HepG2 (cell line): ENCODE data around the gene ZNF507. TPM values are rescaled to one million over a fixed set of nuclear protein-coding genes. Genes with fewer than 3 reads are reported as not detected.
A peak's percentile ranks its signal among the peaks of the same experiment; 100 is the strongest.

Source experiments
- NAIF1 ChIP-seq: sonication (generic); formaldehyde crosslinking; IDR thresholded peaks from 2 replicates; pipeline ENCODE4 v1.5.0; 2020; ENCODE audit warnings: mild to moderate bottlenecking, missing genetic modification reagents, borderline replicate concordance
- NFRKB ChIP-seq: fragments of 450-650 bp; IDR thresholded peaks from 2 replicates; pipeline ENCODE4 v1.6.1; 2017
- PAWR ChIP-seq: sonication (generic); formaldehyde crosslinking; IDR thresholded peaks from 2 replicates; pipeline ENCODE4 v1.4.0; 2020; ENCODE audit warnings: missing genetic modification reagents, mild to moderate bottlenecking, borderline replicate concordance
- PRMT3 ChIP-seq: sonication (generic); formaldehyde crosslinking; IDR thresholded peaks from 2 replicates; pipeline ENCODE4 v1.8.1; 2022; ENCODE audit warnings: low read depth, mild to moderate bottlenecking, moderate library complexity, missing genetic modification reagents, borderline replicate concordance
- RFXAP ChIP-seq: sonication (generic); formaldehyde crosslinking; IDR thresholded peaks from 2 replicates; pipeline ENCODE4 v1.4.0; 2020; ENCODE audit warnings: missing genetic modification reagents, borderline replicate concordance
- RXRA ChIP-seq: sonication (generic); formaldehyde crosslinking; IDR thresholded peaks from 2 replicates; pipeline ENCODE4 v1.5.1; 2020; ENCODE audit warnings: missing genetic modification reagents
- TMF1 ChIP-seq: sonication (generic); formaldehyde crosslinking; IDR thresholded peaks from 2 replicates; pipeline ENCODE4 v1.8.1; 2022; ENCODE audit warnings: low read depth, missing genetic modification reagents
- ZNF160 ChIP-seq: sonication (generic); formaldehyde crosslinking; IDR thresholded peaks from 2 replicates; pipeline ENCODE4 v1.8.0; 2022; ENCODE audit warnings: mild to moderate bottlenecking, inconsistent platforms, missing genetic modification reagents
- ZNF337 ChIP-seq: sonication (generic); formaldehyde crosslinking; IDR thresholded peaks from 2 replicates; pipeline ENCODE4 v1.5.1; 2020; ENCODE audit warnings: missing genetic modification reagents, low read depth, mild to moderate bottlenecking, borderline replicate concordance
- ZNF33B ChIP-seq: sonication (generic); formaldehyde crosslinking; IDR thresholded peaks from 2 replicates; pipeline ENCODE4 v1.5.1; 2020; ENCODE audit warnings: mild to moderate bottlenecking, missing genetic modification reagents
- ZNF451 ChIP-seq: sonication (generic); formaldehyde crosslinking; IDR thresholded peaks from 2 replicates; pipeline ENCODE4 v1.5.0; 2020; ENCODE audit warnings: mild to moderate bottlenecking, missing genetic modification reagents
- ZNF556 ChIP-seq: sonication (generic); formaldehyde crosslinking; IDR thresholded peaks from 2 replicates; pipeline ENCODE4 v1.4.0; 2020; ENCODE audit warnings: mild to moderate bottlenecking, missing genetic modification reagents, borderline replicate concordance
- ZNF572 ChIP-seq: sonication (generic); formaldehyde crosslinking; IDR thresholded peaks from 2 replicates; pipeline ENCODE4 v1.5.1; 2020; ENCODE audit warnings: mild to moderate bottlenecking, missing genetic modification reagents
- ZNF724P ChIP-seq: sonication (generic); formaldehyde crosslinking; IDR thresholded peaks from 2 replicates; pipeline ENCODE4 v1.8.0; 2022; ENCODE audit warnings: missing genetic modification reagents, borderline replicate concordance
- ZSCAN20 ChIP-seq: sonication (generic); formaldehyde crosslinking; IDR thresholded peaks from 2 replicates; pipeline ENCODE4 v1.4.0; 2020; ENCODE audit warnings: missing genetic modification reagents, mild to moderate bottlenecking, borderline replicate concordance
- ZSCAN29 ChIP-seq: sonication (generic); formaldehyde crosslinking; conservative IDR thresholded peaks from 2 replicates; pipeline ENCODE4 v1.4.0; 2020; ENCODE audit warnings: mild to moderate bottlenecking, missing genetic modification reagents
- polyA plus RNA-seq, 8 experiments: library from polyadenylated mRNA; depleted of rRNA in 3 of 8; stranded (reverse) in 7 of 8; unstranded in 1 of 8; fragments of >200 nt; fragmentation: Illumina TruSeq in 4 of 8; extraction: Trizol in 4 of 8; gene quantifications; 2 replicates each; pipeline versions ENCODE4 v1.2.1 to v1.2.3, GENCODE V29; 2011 to 2016; ENCODE audit warnings: low read depth in 4 of 8, missing spikeins in 1 of 8, mixed read lengths in 1 of 8; ENCODE audit not compliant: insufficient read depth in 1 of 8
- total RNA-seq, 5 experiments: library from RNA; depleted of rRNA; stranded (reverse); fragments of >200 nt; fragmentation: Illumina TruSeq; extraction: Trizol; gene quantifications; 2 replicates each; pipeline ENCODE4 v1.2.3, GENCODE V29; 2016; ENCODE audit warnings: low read depth in 1 of 5
- TF ChIP-seq, protein P1 (sequence below): sonication (generic); formaldehyde crosslinking; IDR thresholded peaks from 2 replicates; pipeline ENCODE4 v1.5.0; 2020; ENCODE audit warnings: mild to moderate bottlenecking, missing genetic modification reagents
- TF ChIP-seq, protein P2 (sequence below): sonication (generic); formaldehyde crosslinking; conservative IDR thresholded peaks from 2 replicates; pipeline ENCODE4 v1.8.0; 2022; ENCODE audit warnings: missing genetic modification reagents
- TF ChIP-seq, protein P3 (sequence below): sonication (generic); formaldehyde crosslinking; IDR thresholded peaks from 2 replicates; pipeline ENCODE4 v1.4.0; 2020; ENCODE audit warnings: missing genetic modification reagents

The ZNF507 gene
- total and polyA plus RNA-seq, 2 of the 13 experiments (the other 11 are each of a cell fraction or from before 2014, with no cell fraction given) = 7.3 to 10.9 TPM

DNA sequence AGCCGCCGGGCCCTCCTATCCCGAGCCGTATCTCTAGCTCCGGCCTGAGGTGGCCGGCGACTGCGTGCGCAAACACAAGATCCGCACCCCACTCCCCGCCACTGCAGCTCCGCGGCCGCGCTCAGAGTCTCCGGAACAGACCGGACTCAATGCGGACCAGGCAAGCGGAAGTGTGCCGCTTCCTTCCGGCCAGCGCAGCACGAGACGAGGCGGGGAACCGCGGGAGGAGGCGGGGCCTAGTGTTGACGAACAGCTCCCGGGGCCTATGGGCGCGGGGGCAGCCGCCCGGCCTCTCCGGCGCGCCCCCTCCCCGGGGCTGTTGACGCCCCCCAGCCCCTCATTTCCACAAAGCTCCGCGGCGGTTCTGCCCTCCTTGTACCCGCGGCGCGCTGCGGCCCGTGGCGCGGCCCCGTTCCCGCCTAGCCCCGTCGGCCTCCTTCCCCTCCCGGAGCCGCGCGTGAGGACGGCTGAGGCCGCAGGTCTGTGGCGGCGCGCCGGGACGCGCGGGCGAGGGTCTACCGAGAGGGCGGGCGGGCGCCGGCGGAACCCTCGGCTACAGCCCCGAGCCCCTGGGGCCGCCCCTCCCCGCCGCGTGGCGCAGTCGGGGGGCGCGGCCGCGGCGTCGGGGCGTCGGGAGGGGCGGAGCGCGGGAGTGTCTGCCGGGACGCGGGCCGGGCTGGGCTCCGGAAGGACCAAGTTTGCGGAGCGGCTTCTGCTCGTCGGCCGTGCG, 60.2 kb downstream of the ZNF507 start, which contains the start of gene DPY19L3 (continued):
- TF ChIP-seq ZNF724P (peak; percentile 90), ZNF337 (CRISPR knock-in tag) (no peak), ZNF33B (CRISPR knock-in tag) (no peak), ZNF556 (peak; percentile 28; the same call in 1 of the 2 replicates), PRMT3 (CRISPR knock-in tag) (0 out of 2 replicates have a peak, but pooled peaks have one; percentile 60), RXRA (peak; percentile 35; the same call in 1 of the 2 replicates), NFRKB (no peak), NAIF1 (no peak), PAWR (CRISPR knock-in tag) (no peak), ZSCAN20 (CRISPR knock-in tag) (no peak), ZNF572 (CRISPR knock-in tag) (no peak), ZNF451 (no peak), ZSCAN29 (no peak), TMF1 (no peak), ZNF160 (CRISPR knock-in tag) (peak; percentile 34; the same call in 1 of the 2 replicates), RFXAP (CRISPR knock-in tag) (no peak)
- TF ChIP-seq, protein P1, sequence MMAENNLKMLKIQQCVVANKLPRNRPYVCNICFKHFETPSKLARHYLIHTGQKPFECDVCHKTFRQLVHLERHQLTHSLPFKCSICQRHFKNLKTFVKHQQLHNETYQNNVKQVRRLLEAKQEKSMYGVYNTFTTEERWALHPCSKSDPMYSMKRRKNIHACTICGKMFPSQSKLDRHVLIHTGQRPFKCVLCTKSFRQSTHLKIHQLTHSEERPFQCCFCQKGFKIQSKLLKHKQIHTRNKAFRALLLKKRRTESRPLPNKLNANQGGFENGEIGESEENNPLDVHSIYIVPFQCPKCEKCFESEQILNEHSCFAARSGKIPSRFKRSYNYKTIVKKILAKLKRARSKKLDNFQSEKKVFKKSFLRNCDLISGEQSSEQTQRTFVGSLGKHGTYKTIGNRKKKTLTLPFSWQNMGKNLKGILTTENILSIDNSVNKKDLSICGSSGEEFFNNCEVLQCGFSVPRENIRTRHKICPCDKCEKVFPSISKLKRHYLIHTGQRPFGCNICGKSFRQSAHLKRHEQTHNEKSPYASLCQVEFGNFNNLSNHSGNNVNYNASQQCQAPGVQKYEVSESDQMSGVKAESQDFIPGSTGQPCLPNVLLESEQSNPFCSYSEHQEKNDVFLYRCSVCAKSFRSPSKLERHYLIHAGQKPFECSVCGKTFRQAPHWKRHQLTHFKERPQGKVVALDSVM (CRISPR knock-in tag) = no peak
- TF ChIP-seq, protein P2, sequence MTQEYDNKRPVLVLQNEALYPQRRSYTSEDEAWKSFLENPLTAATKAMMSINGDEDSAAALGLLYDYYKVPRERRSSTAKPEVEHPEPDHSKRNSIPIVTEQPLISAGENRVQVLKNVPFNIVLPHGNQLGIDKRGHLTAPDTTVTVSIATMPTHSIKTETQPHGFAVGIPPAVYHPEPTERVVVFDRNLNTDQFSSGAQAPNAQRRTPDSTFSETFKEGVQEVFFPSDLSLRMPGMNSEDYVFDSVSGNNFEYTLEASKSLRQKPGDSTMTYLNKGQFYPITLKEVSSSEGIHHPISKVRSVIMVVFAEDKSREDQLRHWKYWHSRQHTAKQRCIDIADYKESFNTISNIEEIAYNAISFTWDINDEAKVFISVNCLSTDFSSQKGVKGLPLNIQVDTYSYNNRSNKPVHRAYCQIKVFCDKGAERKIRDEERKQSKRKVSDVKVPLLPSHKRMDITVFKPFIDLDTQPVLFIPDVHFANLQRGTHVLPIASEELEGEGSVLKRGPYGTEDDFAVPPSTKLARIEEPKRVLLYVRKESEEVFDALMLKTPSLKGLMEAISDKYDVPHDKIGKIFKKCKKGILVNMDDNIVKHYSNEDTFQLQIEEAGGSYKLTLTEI (CRISPR knock-in tag) = no peak
- TF ChIP-seq, protein P3, sequence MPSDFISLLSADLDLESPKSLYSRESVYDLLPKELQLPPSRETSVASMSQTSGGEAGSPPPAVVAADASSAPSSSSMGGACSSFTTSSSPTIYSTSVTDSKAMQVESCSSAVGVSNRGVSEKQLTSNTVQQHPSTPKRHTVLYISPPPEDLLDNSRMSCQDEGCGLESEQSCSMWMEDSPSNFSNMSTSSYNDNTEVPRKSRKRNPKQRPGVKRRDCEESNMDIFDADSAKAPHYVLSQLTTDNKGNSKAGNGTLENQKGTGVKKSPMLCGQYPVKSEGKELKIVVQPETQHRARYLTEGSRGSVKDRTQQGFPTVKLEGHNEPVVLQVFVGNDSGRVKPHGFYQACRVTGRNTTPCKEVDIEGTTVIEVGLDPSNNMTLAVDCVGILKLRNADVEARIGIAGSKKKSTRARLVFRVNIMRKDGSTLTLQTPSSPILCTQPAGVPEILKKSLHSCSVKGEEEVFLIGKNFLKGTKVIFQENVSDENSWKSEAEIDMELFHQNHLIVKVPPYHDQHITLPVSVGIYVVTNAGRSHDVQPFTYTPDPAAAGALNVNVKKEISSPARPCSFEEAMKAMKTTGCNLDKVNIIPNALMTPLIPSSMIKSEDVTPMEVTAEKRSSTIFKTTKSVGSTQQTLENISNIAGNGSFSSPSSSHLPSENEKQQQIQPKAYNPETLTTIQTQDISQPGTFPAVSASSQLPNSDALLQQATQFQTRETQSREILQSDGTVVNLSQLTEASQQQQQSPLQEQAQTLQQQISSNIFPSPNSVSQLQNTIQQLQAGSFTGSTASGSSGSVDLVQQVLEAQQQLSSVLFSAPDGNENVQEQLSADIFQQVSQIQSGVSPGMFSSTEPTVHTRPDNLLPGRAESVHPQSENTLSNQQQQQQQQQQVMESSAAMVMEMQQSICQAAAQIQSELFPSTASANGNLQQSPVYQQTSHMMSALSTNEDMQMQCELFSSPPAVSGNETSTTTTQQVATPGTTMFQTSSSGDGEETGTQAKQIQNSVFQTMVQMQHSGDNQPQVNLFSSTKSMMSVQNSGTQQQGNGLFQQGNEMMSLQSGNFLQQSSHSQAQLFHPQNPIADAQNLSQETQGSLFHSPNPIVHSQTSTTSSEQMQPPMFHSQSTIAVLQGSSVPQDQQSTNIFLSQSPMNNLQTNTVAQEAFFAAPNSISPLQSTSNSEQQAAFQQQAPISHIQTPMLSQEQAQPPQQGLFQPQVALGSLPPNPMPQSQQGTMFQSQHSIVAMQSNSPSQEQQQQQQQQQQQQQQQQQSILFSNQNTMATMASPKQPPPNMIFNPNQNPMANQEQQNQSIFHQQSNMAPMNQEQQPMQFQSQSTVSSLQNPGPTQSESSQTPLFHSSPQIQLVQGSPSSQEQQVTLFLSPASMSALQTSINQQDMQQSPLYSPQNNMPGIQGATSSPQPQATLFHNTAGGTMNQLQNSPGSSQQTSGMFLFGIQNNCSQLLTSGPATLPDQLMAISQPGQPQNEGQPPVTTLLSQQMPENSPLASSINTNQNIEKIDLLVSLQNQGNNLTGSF (CRISPR knock-in tag) = 0 out of 2 replicates have a peak, but pooled peaks have one; percentile 15
